PFSK-1 (cell line): ENCODE measurements around the gene CAPN10.

Source experiments
- FOXP2 ChIP-seq: optimal IDR thresholded peaks from 2 replicates; pipeline ENCODE3; 2011; ENCODE audit warnings: borderline replicate concordance, control low read depth, inconsistent platforms; ENCODE audit not compliant: insufficient read depth; ENCODE audit errors: extremely low read length, extremely low read depth
- POLR2AphosphoS5 ChIP-seq: IDR thresholded peaks from 2 replicates; pipeline ENCODE4 v1.6.1; 2012; ENCODE audit warnings: low read depth, mild to moderate bottlenecking, control low read depth, low read length, moderate library complexity
- SIN3A ChIP-seq: IDR thresholded peaks from 2 replicates; pipeline ENCODE4 v1.6.1; 2012; ENCODE audit warnings: mild to moderate bottlenecking, low read length, moderate library complexity, borderline replicate concordance; ENCODE audit not compliant: insufficient read depth
- TAF1 ChIP-seq: IDR thresholded peaks from 2 replicates; pipeline ENCODE4 v1.6.1; 2012; ENCODE audit warnings: low read length, control low read depth, borderline replicate concordance; ENCODE audit not compliant: insufficient read depth
- TF ChIP-seq, protein P1 (sequence below), 2 experiments: IDR thresholded peaks; 2 replicates each; pipeline versions ENCODE4 v1.6.1 to v1.8.0; 2011 to 2012; ENCODE audit warnings: low read depth in 2 of 2, low read length in 2 of 2, control low read depth in 1 of 2, inconsistent platforms in 1 of 2, mild to moderate bottlenecking in 1 of 2, moderate library complexity in 1 of 2; ENCODE audit not compliant: insufficient read depth in 1 of 2

CAPN10 gene

DNA sequence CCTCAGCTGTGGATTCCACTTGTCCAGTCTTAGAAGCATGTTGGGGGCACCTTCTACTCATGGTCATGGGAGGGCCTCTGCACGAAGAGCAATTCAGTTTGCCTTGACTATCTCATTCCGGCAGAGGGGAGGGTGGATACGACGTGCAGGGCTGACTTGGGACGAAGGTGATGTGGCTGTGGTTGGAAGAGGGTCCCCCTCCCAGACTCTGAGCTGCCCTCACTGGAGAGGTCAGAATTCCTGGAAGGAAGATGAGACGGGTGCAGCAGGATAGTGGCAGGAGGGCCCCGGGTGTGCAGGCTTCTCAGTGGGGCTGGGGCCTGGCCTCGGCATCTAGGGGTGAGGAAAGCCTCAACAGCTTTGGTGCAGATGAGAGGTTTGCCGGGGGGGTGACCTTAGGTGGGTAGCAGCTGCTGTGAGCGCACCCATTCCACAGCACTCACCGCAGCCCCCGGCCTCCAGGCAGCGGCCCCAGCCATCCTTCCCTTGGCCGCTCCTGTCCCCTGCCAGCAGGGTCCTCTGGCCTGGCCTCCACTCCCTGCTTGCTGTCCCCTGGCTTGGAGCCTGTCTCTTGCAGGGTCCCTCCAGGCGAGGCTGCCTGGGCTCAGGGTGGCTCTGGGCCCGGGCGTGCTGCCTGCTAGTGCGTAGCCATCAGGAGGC is 15.1 kb upstream of the CAPN10 start:
- TF ChIP-seq, protein P1, sequence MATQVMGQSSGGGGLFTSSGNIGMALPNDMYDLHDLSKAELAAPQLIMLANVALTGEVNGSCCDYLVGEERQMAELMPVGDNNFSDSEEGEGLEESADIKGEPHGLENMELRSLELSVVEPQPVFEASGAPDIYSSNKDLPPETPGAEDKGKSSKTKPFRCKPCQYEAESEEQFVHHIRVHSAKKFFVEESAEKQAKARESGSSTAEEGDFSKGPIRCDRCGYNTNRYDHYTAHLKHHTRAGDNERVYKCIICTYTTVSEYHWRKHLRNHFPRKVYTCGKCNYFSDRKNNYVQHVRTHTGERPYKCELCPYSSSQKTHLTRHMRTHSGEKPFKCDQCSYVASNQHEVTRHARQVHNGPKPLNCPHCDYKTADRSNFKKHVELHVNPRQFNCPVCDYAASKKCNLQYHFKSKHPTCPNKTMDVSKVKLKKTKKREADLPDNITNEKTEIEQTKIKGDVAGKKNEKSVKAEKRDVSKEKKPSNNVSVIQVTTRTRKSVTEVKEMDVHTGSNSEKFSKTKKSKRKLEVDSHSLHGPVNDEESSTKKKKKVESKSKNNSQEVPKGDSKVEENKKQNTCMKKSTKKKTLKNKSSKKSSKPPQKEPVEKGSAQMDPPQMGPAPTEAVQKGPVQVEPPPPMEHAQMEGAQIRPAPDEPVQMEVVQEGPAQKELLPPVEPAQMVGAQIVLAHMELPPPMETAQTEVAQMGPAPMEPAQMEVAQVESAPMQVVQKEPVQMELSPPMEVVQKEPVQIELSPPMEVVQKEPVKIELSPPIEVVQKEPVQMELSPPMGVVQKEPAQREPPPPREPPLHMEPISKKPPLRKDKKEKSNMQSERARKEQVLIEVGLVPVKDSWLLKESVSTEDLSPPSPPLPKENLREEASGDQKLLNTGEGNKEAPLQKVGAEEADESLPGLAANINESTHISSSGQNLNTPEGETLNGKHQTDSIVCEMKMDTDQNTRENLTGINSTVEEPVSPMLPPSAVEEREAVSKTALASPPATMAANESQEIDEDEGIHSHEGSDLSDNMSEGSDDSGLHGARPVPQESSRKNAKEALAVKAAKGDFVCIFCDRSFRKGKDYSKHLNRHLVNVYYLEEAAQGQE (IDR thresholded peaks at IDR 0.05; ENCODE audit: insufficient read depth in 1 of 2, low read depth in 2 of 2, low read length in 2 of 2), result no peak
- TF ChIP-seq POLR2AphosphoS5 (no peak), FOXP2 (no peak), TAF1 (no peak), SIN3A (no peak)

DNA sequence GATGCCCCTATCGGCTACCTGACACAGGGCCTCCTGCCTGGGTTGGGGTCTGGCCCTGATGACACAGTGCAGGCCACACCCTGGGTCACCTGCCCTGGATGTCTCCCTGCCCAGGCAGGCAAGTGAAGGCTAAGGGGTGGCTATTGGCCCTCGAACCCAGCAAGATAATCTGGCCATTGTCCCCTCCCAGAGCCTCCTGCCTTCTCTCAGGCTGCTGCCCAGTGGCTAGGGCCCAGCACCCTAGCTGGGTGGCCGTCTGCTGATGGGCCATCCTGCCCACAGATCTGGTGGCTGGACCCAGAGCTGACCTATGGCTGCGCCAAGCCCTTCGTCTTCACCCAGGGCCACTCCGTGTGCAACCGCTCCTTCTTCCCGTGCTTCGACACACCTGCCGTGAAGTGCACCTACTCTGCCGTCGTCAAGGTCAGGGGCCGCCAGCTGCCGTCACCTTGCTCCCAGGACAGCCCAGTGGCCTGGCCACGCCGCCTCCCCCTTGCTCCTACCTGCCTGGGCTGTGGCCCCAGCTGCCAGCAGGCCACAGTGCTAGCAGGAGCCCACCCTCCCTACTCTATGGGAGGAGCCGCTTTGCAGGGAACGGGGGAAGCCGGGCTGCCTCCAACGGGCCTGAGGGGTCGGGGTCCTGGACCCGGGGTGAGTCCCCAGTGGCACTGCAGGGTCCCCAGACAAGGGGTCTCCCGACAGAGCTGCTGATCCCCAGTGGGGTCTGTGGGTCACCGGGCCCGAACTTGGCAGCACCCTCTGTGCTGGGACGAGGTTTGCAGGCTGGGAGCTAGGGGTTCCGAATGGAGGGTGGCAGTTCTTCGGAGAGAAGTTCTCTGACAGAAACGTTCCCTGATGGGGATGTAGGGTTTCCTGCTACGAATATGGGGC is 14.1 kb upstream of the CAPN10 start:
- no peak for TF ChIP-seq FOXP2
- no peak for TF ChIP-seq POLR2AphosphoS5
- TF ChIP-seq SIN3A, result no peak
- no peak for TF ChIP-seq TAF1
- TF ChIP-seq, protein P1 (IDR thresholded peaks at IDR 0.05; ENCODE audit: insufficient read depth in 1 of 2, low read depth in 2 of 2, low read length in 2 of 2), result no peak

DNA sequence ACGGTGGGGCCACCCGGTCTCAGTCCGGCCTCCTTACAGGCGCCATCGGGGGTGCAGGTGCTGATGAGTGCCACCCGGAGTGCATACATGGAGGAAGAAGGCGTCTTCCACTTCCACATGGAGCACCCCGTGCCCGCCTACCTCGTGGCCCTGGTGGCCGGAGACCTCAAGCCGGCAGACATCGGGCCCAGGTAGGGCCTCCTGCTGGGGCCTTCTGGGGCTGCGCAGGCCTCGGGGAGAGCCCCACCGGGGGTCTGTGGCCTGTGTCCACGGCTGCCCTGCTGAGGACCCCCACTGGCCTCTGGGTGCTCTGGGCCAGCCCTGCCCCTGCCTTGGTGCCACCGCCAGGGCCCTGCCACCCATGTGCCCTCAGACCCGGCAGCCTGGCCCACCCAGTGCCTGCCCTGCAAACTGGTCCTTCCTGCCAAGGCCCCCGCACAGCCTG is 13.4 kb upstream of the CAPN10 start:
- no peak for TF ChIP-seq TAF1
- TF ChIP-seq SIN3A, result no peak
- TF ChIP-seq FOXP2, result no peak
- TF ChIP-seq, protein P1 (IDR thresholded peaks at IDR 0.05; ENCODE audit: insufficient read depth in 1 of 2, low read depth in 2 of 2, low read length in 2 of 2), result no peak
- no peak for TF ChIP-seq POLR2AphosphoS5

DNA sequence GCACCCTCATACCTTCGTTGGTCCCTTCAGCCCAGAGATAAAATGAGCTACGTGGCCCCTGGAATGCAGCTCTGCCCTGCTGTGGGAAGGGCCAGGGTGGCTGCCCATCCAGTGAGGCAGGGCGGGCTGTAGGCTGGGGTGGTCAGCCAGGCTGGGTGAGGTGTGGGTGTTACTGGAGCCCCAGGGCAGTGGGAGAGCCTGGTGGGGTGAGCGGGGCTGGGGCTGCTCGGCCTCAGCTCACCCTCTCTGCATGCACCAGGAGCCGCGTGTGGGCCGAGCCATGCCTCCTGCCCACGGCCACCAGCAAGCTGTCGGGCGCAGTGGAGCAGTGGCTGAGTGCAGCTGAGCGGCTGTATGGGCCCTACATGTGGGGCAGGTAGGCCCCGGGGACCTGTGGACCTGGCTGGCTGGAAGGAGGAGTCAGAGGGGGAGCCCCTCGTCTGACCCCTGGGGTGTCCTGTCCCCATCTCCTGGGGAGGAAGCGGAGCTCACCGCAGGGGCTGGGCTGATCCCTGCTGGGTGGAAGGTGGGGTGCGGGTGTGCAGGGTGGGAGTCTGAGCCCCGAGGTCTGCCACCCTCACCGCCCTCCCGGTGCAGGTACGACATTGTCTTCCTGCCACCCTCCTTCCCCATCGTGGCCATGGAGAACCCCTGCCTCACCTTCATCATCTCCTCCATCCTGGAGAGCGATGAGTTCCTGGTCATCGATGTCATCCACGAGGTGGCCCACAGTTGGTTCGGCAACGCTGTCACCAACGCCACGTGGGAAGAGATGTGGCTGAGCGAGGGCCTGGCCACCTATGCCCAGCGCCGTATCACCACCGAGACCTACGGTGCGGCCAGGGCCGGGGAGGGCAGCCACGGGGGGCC is 12.8 kb upstream of the CAPN10 start:
- TF ChIP-seq POLR2AphosphoS5, result no peak
- no peak for TF ChIP-seq FOXP2
- no peak for TF ChIP-seq TAF1

DNA sequence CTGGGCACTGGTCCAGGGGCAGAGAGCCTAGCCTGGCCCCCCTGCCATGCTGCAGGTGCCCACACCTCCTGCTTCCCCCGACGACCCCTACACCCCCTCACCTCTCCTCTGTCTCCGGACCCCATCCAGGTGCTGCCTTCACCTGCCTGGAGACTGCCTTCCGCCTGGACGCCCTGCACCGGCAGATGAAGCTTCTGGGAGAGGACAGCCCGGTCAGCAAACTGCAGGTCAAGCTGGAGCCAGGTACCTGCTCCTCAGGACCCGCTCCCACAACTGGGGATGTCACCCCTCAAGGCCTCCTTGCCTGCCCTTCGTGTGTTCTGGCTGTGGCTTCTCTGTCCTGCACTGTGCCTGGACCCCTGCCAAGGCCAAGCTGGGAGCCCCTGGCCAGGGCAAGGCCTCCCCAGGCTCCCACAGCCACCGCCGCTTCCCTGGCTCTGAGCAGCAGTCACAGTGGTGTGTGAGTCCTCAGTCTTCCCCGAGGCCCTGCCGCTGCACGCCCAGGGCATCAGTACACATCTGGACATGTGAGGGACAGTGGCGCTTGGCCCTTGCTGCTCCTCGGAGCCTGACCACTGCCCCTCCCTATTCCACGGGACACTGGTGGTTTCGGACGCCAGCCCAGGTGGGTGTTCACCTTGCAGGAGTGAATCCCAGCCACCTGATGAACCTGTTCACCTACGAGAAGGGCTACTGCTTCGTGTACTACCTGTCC is 12.0 kb upstream of the CAPN10 start:
- TF ChIP-seq, protein P1 (IDR thresholded peaks at IDR 0.05; ENCODE audit: insufficient read depth in 1 of 2, low read depth in 2 of 2, low read length in 2 of 2), result no peak
- TF ChIP-seq SIN3A (no peak), POLR2AphosphoS5 (no peak), TAF1 (no peak), FOXP2 (no peak)
